Endometrium (tissue), 2 donors: Measurements from ENCODE around the gene SF3B2.

Experiments
- FAIRE-seq: peaks from 2 replicates; lab custom pipeline; 2012; peaks lifted over from hg19 to GRCh38; lab: Jason Lieb, UNC
- donor health status: control.
- donor health status: control.

Gene SF3B2

GRCh38 chr11:66048547-66049323, 3.4 kb upstream of the SF3B2 start, which contains the start of gene GAL3ST3:
Gene GAL3ST3, minus strand, starts transcription at chr11:66049161. Its CDS starts 3,746 bp downstream, at chr11:66045415.
- no peak for FAIRE-seq

- FAIRE-seq, result no peak
Observed at GRCh38 chr11:66050581-66051231, 1.5 kb upstream of the SF3B2 start.

- no peak for FAIRE-seq
Observed at GRCh38 chr11:66051371-66051765, 796 bp upstream of the SF3B2 start.

GRCh38 chr11:66052664-66052982, 459 bp downstream of the SF3B2 start:
- no peak for FAIRE-seq

DNA sequence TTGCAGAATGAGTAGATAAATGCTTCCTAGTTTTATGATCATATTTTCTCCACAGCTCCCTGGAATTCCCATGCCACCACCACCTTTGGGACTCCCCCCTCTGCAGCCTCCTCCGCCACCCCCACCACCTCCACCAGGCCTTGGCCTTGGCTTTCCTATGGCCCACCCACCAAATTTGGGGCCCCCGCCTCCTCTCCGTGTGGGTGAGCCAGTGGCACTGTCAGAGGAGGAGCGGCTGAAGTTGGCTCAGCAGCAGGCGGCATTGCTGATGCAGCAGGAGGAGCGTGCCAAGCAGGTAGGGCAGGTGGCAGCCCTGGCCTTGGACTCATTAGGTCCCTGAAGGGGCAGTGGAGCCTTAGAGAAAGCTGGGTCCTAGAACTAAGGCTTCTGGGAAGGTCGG, 2.9 kb downstream of the SF3B2 start:
- FAIRE-seq, result no peak

DNA sequence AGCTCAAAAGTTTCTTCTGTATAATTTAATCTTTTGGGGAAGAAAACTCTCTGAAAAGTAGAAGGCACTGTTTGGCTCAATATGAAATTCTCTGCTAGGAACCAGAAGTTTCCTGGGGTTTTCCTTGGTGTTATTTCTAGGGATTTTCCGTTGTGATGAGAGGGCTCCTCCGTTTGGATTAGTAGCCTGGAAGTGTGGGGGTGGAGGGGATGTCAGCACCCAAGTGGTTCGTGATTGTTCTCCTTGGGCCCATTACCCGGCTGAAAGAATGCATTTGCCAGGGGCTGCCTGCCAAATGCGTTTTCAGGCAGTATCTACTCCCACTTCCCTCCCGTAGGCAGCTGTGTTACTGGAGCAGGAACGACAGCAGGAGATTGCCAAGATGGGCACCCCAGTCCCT, 4.3 kb downstream of the SF3B2 start:
- FAIRE-seq, result no peak

DNA sequence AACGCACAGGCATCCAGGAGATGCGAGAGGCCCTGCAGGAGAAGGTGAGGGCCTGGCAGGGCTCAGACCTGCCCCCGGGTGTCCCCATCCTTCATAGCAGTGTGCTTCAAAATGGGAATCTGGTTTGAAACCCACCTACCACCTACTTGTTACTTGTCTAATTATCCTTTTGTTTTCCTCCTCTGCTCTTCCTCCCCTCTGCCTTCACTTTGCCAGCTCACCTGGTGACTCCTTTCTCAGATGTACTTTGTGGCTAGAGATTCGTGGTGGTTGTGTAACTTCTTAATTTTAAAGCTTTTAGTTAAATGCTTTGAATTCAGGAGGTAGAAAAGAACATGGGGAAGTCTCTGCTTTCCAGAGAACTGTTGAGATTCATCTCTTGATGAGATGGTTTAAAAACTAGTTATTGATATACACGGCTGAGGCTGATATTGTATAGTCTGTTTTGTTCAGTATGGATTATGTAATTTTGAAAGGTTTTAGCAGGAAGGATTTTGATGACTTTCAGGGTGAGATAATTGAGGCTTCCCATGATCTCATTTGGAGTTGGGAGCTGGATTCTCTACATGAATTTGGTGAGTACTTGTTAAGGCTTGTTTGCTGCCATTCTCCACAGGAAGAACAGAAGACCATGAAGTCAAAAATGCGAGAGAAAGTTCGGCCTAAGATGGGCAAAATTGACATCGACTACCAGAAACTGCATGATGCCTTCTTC, 8.0 kb downstream of the SF3B2 start:
- FAIRE-seq, result no peak

DNA sequence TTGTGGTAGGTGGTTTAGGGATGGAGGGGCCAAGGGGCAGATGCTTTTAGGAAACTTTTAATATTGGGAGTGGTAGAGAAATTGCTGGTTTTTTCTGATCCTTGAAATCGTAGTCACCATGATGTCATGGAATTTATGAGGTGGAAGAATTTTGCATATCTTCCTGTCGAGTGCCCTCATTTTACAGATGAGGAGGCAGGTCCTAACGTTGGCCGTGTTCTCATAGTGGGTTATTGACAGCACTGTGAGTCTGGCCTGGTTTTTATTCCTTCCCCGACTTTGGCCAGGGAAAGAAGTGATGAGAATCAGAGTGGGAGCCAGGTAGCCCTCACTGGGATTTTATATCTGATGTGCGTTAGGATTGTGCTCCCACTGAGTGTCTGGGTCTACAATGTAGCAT, 9.1 kb downstream of the SF3B2 start:
- no peak for FAIRE-seq

DNA sequence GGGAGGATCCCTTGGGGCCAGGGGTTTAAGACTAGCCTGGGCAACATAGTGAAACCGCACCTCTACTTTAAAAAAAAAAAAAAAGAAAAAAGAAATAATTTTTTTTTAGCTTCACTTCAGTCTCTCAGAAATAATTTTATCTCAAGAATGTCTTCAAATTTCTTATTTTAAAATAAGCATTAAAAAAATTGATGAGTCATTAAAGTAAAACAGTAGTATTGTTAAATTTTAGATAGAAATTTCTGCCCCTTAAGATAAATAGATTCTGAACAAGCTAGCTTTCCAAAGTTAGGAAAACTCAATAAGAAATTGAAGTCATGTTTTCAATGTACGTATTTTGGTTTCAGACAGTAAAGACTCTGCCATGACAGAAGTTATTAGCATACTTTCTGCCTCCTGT, 10.2 kb downstream of the SF3B2 start:
- no peak for FAIRE-seq

DNA sequence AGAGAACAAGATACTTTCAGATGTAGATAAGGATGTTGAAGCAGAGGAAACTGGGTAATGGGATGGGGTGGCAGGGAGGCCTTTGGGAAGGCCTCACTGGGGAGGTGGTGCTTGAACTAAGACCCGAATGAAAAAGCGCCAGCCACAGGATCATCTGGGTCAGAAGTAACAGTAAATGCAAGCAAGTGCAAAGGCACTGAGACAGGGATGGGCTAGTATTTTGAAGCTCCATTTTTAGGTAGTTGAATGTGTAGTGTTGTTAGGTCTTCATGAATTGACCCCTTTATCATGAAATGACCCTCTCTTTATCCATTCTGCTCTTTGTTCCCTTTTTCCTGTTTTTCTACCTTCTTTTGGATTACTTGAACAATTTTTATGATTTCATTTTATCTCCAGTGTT, 11.7 kb downstream of the SF3B2 start:
- no peak for FAIRE-seq

DNA sequence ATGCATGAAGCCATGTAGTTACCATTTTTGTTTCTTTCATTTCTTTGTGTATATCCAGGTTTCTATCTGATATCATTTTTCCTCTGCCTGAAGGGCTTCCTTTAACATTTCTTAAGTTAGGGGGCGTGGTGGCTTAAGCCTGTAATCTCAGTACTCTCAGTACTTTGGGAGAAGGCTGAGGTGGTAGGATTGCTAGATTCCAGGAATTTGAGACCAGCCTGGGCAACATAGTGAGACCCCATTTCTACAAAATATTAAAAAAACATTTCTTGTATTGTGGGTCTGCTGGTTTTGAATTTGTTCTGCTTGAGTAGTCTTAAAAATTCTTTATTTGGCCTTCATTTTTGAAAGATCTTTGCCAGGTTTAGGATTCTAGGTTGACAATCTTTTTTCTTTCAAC, 12.4 kb downstream of the SF3B2 start:
- FAIRE-seq, result no peak

DNA sequence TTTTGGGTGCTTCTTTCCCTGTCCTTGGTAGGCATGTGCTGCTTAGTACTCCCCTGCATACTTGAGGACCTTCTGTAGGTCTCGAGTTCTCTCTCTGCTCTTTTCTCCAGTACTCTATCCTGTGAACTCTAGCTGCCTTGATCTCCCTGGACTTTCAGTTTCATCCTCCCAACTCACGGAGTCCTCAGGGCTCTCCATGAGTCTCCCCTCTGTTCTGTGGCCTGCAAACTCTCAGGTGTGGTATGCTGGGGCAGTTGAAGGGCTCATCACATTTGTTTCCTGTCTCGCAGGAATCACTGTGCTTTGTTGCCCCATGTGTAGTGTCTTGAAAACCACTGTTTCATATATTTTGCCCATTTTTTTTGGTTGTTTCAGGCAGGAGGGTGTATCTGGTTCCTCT, 14.6 kb downstream of the SF3B2 start:
- no peak for FAIRE-seq

DNA sequence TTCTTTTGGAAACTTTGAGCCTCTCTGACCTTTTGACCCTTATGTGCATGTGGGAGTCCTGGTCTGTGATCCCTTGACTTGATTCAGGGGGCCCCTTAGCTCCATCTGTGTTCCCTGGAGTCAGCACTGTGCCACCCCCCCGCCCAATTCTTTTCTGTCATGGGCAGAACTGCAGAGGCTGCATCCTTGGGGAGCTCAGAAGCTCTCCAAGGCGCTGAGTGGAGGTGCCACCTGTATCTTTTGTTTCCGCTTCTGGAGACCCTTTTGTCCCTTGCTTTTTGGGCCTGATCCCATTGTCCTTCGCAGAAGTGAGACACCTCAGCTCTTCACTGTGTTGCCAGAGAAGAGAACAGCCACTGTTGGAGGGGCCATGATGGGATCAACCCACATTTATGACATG, 15.5 kb downstream of the SF3B2 start:
- no peak for FAIRE-seq

GRCh38 chr11:66068154-66068821, 16.1 kb downstream of the SF3B2 start:
- FAIRE-seq, result no peak

DNA sequence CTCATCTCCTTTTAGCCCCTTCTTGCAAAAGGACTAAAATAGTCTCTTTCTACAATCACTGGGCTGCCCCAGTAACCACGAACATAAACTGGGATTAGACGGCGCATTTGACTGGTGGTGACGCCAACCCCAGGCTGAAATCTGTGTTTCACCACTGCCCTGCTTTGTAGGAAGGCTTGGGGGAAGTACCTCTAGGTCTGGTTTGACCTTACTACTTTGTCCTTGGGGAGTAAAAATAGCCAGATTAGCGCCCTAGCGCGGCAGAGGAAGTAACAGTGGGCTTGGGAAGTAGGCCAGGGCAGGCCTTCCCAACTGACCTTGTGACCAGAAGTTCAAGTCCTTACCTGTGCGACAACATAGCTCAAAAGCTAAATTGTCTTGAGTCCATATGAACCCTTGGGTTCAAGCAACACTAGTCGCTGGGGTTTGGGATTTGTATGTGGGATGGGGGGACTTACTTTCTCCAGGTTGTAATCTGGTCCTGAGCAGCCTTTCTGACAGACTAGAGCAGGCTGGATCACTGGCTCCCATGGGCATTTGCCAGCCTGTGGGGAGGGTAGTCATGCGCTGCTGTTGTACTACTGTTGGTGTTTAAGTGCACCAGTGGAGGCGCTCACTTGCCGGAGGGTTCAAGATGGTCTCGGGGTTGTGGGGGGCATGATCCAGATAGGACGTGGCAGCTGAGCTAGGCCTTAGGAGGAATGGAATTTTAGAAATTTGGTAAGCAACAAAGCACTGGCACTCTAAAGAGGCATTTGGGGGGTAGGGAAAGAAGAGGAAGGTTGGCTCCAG, 17.0 kb downstream of the SF3B2 start:
- no peak for FAIRE-seq

DNA sequence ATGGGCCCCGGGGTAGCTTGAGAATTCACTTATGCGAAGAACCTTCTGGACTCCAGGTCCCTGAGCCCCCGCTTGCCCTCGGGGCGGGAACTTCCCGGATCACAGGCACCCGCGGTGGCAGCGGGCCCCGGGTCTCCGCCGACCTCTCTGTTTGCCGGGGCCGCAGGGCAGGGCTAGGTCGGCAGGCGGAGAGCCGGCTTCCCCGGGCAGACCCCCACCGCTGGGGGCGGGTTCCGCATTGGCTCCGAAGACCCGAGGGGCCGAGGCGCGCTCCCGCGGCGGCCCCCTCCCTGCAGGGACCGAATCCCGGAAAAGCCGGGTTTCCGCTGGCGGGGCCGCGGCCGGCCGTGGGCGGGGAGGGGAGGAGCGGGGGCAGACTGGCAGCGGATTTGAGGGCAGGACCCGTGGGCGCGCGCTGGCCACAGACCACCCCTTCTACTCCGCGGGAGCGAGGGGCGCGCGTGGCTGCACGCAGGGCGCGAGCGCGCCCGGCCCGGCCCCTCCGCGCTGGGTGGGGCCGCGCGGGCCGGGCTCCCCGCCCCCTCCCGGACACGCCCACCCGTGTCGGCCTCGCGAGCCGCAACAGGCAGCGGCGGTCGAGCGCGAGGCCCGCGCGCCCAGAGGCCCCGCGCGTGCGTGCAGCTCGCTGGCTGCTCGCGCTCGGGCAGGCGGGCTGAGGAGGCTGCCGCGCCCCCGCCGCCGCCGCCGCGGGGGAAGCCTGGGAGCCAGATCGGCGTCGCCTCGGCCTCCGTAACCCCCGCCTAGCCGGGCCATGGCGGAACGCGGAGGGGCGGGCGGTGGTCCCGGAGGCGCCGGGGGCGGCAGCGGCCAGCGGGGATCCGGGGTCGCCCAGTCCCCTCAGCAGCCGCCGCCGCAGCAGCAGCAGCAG, 17.8 kb downstream of the SF3B2 start, which contains the start of gene PACS1:
TSS of gene PACS1 (plus strand) at position 558 of the 889 bp plus-strand sequence. CDS start at position 773, 215 bp downstream.
- FAIRE-seq, result no peak

DNA sequence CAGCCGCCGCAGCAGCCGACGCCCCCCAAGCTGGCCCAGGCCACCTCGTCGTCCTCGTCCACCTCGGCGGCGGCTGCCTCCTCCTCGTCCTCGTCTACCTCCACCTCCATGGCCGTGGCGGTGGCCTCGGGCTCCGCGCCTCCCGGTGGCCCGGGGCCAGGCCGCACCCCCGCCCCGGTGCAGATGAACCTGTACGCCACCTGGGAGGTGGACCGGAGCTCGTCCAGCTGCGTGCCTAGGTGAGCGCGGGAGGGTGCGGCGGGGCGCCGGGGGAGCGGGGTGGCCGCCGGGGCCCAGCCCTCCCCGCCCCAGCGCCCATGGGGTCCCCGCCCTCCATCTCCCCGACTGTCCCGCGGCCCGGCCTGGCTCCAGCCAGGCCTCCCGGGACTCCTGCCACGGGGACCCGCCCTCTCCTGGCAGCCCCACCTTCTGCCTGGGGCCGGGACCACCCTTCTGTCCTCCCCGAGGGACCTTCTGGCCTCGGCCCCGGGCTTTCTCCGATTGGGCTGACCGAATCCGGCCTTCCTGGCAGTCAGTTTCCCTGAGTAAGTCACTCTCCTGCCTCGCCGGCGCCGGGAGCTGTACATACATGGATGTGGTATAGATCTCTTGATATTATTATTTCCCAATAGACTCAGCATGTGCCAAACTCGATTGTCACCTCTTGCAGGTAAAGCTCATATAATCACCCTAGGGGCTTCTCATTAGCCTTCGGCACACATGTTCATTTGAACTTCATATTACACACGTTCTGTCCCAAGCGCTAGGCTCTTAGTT, 18.6 kb downstream of the SF3B2 start:
- FAIRE-seq, result no peak

- FAIRE-seq, result no peak
Observed at GRCh38 chr11:66071381-66071801, 19.2 kb downstream of the SF3B2 start.

DNA sequence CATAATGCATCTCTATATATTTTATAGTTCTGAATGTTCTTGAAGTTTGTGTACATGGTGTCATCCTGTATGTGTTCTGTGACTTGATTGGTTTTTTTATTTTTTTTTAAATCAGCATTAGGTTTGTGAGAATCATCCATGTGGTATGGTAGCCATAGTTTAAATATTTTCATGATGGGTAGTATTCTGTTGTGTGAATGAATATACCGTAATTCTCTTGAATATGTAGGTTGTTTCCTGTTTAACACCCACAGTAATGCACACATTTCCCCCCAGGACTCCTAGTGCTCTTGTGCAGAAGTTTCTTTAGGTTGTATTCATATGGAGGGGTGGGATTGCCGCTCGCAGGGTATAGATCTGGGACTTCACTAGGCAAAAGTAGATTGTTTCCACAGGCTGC, 19.9 kb downstream of the SF3B2 start:
- FAIRE-seq, result no peak

DNA sequence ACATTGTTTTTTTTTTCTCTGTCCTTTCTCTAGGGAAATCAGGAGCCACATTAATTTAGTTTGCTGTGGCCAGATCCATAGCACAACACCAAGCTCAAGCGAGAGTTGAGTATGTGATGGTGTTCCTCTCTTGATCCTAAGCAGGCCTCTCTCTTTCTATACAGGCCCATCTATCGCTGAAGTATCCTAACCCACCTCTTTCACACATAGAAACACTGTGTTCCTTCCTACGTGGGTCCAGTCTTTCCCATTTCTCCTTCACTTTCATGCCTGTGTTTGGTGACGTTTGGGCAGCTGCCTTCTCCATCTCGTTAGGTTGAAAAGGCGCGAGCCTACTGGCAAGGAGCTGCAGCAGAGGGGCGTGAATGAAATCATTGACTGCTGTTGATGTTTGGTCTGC, 20.4 kb downstream of the SF3B2 start:
- FAIRE-seq, result no peak
